GM12878 (cell line): Measurements from ENCODE around the gene TMEM191C. TPM values are rescaled to one million over a fixed set of nuclear protein-coding genes. Genes with fewer than 3 reads are reported as not detected.
"Not testable (repeated sequence)": the region's sequence is repeated elsewhere in the genome, so short reads cannot be mapped to it uniquely, and the experiment has no call there.

Experiments
- ATAC-seq: fragments of 200-7000 bp; cut with Tn5 transposase; 3 replicates; pipeline ENCODE4 v1.9.1; 2020; ENCODE audit warnings: mild to moderate bottlenecking, moderate library complexity
- BruUV-seq: library from RNA; stranded (reverse); fragments of 400-500 nt; replicated peaks from 2 replicates; lab custom pipeline; 2021; lab: Mats Ljungman, UMichigan
- CTCF ChIA-PET: fragments of 300-600 bp; sonication (Branson Sonifier 250); formaldehyde crosslinking; extraction: SDS; loops from one replicate; lab custom pipeline; 2021; ENCODE audit warnings: inconsistent platforms; lab: Yijun Ruan, JAX
- POLR2A ChIA-PET: fragments of 350-600 bp; formaldehyde crosslinking; extraction: SDS; loops from one replicate; lab custom pipeline; 2021; ENCODE audit warnings: inconsistent platforms; lab: Charles Lee
- RAD21 ChIA-PET: fragments of 300-600 bp; sonication (Branson Sonifier 250); formaldehyde crosslinking; loops from one replicate; lab custom pipeline; 2023; ENCODE audit warnings: antibody characterized with exemption; ENCODE audit not compliant: unreplicated experiment; lab: Charles Lee
- SMC1A ChIA-PET: fragments of 300-600 bp; sonication (Branson Sonifier 250); formaldehyde crosslinking; loops from one replicate; lab custom pipeline; 2023; ENCODE audit not compliant: unreplicated experiment, uncharacterized antibody; lab: Charles Lee
- DNase-seq: peaks from one replicate; pipeline ENCODE4 v3.0.0-alpha.2; 2011; ENCODE audit warnings: low read depth, low spot score
- FAIRE-seq: peaks from 3 replicates; lab custom pipeline; 2011; peaks lifted over from hg19 to GRCh38; lab: Jason Lieb, UNC
- H2AFZ ChIP-seq: 2 replicates; pipeline ENCODE4 v1.6.0; 2011; ENCODE audit warnings: low read depth, low read length, control low read depth; ENCODE audit not compliant: control insufficient read depth
- H3K27ac ChIP-seq: 2 replicates; pipeline ENCODE4 v1.5.1; 2011; ENCODE audit warnings: control low read depth; ENCODE audit not compliant: control insufficient read depth, insufficient read depth
- H3K27me3 ChIP-seq, 2 experiments: replicated peaks in 1 of 2; 2 replicates each; pipeline versions ENCODE4 v1.6.0 to v1.6.1; 2011; ENCODE audit warnings: low read length in 1 of 2; ENCODE audit not compliant: control insufficient read depth in 2 of 2, insufficient read depth in 2 of 2
- H3K36me3 ChIP-seq, 2 experiments: 2 replicates each; pipeline ENCODE4 v1.5.1; 2011; ENCODE audit warnings: low read length in 1 of 2; ENCODE audit not compliant: control insufficient read depth in 2 of 2, insufficient read depth in 2 of 2
- H3K4me1 ChIP-seq: 2 replicates; pipeline ENCODE4 v1.6.1; 2011; ENCODE audit warnings: mild to moderate bottlenecking, low read length, moderate library complexity, mixed read lengths; ENCODE audit not compliant: control insufficient read depth, insufficient read depth
- H3K4me2 ChIP-seq: 2 replicates; pipeline ENCODE4 v1.6.0; 2011; ENCODE audit warnings: control low read depth; ENCODE audit not compliant: control insufficient read depth, insufficient read depth
- H3K4me3 ChIP-seq: fragments of 200-600 bp; sonication (generic); 2 replicates; pipeline ENCODE4 v1.5.1; 2016
- H3K79me2 ChIP-seq: 2 replicates; pipeline ENCODE4 v1.6.0; 2011; ENCODE audit warnings: low read length; ENCODE audit not compliant: control insufficient read depth, insufficient read depth
- H3K9ac ChIP-seq: 2 replicates; pipeline ENCODE4 v1.8.0; 2011; ENCODE audit warnings: low read length, control low read depth, mixed read lengths; ENCODE audit not compliant: control insufficient read depth, insufficient read depth
- H3K9me3 ChIP-seq: replicated peaks from 3 replicates; pipeline ENCODE4 v1.5.1; 2011; ENCODE audit warnings: mild to moderate bottlenecking, low read length; ENCODE audit not compliant: control insufficient read depth, insufficient read depth
- H4K20me1 ChIP-seq: 2 replicates; pipeline ENCODE4 v1.6.0; 2011; ENCODE audit not compliant: control insufficient read depth, insufficient read depth
- WGBS: methylation state at CpG from one replicate; pipeline ENCODE4 v1.1.6; 2016; ENCODE audit warnings: low lambda C conversion rate; ENCODE audit not compliant: insufficient replicate concordance, insufficient coverage; ENCODE audit errors: missing lambda C conversion rate; 5-methylcytosine and 5-hydroxymethylcytosine counted together
- in situ Hi-C: fragments of 300-500 bp; cut with MboI; formaldehyde crosslinking; loops from 9 replicates; pipeline ENCODE4 v1.14.3; 2018; ENCODE audit warnings: mixed read lengths
- intact Hi-C: fragments of 100-400 bp; cut with micrococcal nuclease; formaldehyde crosslinking; loops from one replicate; pipeline ENCODE4 v1.14.2; 2022; ENCODE audit not compliant: unreplicated experiment
- polyA plus RNA-seq, 11 experiments: library from polyadenylated mRNA; depleted of rRNA in 4 of 11; unstranded in 6 of 11; stranded (reverse) in 5 of 11; fragments of >200 nt; fragmentation: Nextera tagmentation in 4 of 11; fragmentation: Illumina TruSeq in 1 of 11; extraction: Ambion mirVana in 4 of 11; extraction: Trizol in 1 of 11; gene quantifications; 1 replicate in 1 of 11; 2 replicates in 10 of 11; pipeline versions ENCODE4 v1.2.1 to v1.2.3, GENCODE V29; 2011 to 2016; ENCODE audit warnings: inconsistent platforms in 2 of 11, missing spikeins in 2 of 11, low read depth in 1 of 11
- total RNA-seq, 4 experiments: library from RNA; depleted of rRNA in 3 of 4; stranded (reverse); fragments of >200 nt in 3 of 4; fragmentation: Illumina TruSeq in 1 of 4; extraction: Trizol in 1 of 4; gene quantifications; 2 replicates each; pipeline versions ENCODE4 v1.2.1 to v1.2.3, GENCODE V29; 2013 to 2021

The TMEM191C gene
- total and polyA plus RNA-seq, 10 of the 15 experiments (the other 5 are each of a cell fraction or from before 2014, with no cell fraction given), result 0.03 to 1.9 (median 0.43) TPM

GRCh38 chr22:21489149-21489680, 22.0 kb downstream of the TMEM191C start:
- H3K79me2 ChIP-seq, POLR2A ChIA-PET, H3K9ac ChIP-seq, H4K20me1 ChIP-seq, H3K36me3 ChIP-seq, CTCF ChIA-PET, H3K9me3 ChIP-seq, BruUV-seq, FAIRE-seq, H3K27me3 ChIP-seq, in situ Hi-C loops, H3K4me2 ChIP-seq, H2AFZ ChIP-seq, H3K27ac ChIP-seq, intact Hi-C loops, H3K4me3 ChIP-seq, SMC1A ChIA-PET, H3K4me1 ChIP-seq, RAD21 ChIA-PET, ATAC-seq, DNase-seq: not testable (repeated sequence)
- 90% methylated on average over 2 of the region's 11 CpGs for WGBS

- H3K9me3 ChIP-seq, CTCF ChIA-PET, SMC1A ChIA-PET, H3K36me3 ChIP-seq, ATAC-seq, H3K4me3 ChIP-seq, H3K27me3 ChIP-seq, FAIRE-seq, H3K4me2 ChIP-seq, RAD21 ChIA-PET, H2AFZ ChIP-seq, H3K4me1 ChIP-seq, in situ Hi-C loops, POLR2A ChIA-PET, intact Hi-C loops, H3K27ac ChIP-seq, DNase-seq, H4K20me1 ChIP-seq, H3K9ac ChIP-seq, BruUV-seq, H3K79me2 ChIP-seq: not testable (repeated sequence)
- 90% methylated on average over 4 of the region's 6 CpGs for WGBS
Observed at GRCh38 chr22:21490556-21490955, 23.4 kb downstream of the TMEM191C start.

DNA sequence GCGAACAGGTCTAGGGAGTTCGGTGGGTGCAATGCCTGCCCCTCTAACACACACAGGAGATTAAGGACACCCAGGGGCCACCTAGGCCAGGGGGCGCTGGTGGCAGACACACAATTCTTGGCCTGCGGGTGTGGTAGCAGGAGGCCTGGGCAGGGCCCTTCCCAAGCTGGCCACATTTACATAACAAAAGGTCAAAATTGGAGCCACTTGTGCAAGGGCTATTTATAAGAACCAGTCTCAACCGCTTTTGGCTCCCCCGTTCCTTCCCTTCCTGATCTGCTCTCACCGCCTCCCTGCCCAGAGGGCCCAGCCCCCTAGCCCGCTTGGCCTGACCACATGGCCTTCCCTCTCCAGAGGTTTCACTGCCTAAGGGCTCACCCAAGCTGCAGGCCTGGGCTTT, 25.1 kb downstream of the TMEM191C start:
- H3K27me3 ChIP-seq, DNase-seq, H3K79me2 ChIP-seq, H3K9ac ChIP-seq, SMC1A ChIA-PET, FAIRE-seq, in situ Hi-C loops, H3K4me2 ChIP-seq, H3K27ac ChIP-seq, H3K4me3 ChIP-seq, CTCF ChIA-PET, H3K36me3 ChIP-seq, BruUV-seq, H4K20me1 ChIP-seq, ATAC-seq, intact Hi-C loops, RAD21 ChIA-PET, H3K4me1 ChIP-seq, H3K9me3 ChIP-seq, POLR2A ChIA-PET, H2AFZ ChIP-seq: not testable (repeated sequence)
- no CpG with 5 or more reads among the region's 8 CpGs for WGBS

DNA sequence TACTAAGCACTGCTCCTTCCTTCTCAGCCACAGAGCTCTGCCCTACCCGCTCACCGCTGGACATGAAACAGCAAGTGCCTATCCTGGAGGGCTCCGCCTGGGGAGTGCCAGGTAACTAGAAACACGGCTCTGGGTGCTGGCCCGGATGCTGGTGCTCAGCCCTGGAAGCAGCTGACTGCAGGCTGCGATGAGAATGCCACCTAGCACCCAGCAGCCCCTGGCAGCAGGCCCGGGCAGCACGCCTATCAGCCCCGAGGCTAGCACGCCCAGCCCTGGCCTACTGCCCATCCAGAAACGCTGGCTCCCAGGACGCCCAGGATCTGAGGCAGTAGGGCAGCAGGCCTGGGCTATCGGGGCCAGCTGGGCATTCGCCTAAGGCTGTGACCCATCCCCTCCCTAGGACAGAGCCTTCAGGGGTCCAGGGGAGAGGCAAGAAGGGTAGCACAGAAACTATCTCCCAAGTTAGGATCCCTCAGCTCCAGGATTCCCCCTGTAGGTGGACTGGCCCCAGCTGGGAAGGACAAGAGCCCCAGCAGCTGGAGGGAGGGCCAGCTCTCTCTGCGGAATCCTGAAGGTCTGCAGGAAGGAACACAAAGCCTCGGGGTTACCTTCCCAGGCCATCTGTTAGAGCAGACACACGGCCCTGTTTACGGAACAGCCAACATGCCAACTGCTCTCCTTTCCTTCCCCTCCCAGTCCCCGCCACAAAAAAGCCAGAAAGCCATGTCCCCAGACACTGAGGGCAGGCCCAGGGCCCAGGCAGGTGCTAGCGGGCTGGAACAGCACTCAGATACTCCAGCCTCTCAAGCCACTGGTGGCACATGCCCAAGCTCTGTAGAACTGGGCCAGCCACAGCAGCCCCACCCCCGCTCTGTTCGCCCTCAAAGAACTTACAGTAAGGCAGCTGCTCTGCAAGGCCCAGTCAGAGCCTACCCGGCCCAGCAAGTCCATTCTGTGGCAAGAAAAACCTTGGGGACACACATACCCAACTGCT, 26.9 kb downstream of the TMEM191C start:
- ATAC-seq, SMC1A ChIA-PET, H3K9ac ChIP-seq, DNase-seq, H2AFZ ChIP-seq, CTCF ChIA-PET, H3K4me1 ChIP-seq, H3K9me3 ChIP-seq, H3K4me2 ChIP-seq, H3K27me3 ChIP-seq, H3K36me3 ChIP-seq, BruUV-seq, H3K27ac ChIP-seq, RAD21 ChIA-PET, H3K79me2 ChIP-seq, FAIRE-seq, intact Hi-C loops, H4K20me1 ChIP-seq, POLR2A ChIA-PET, in situ Hi-C loops, H3K4me3 ChIP-seq: not testable (repeated sequence)
- WGBS, result no CpG with 5 or more reads among the region's 23 CpGs
